ENCODE data around the gene DEF6. TPM values are rescaled to one million over a fixed set of nuclear protein-coding genes. Genes with fewer than 3 reads are reported as not detected.

The DEF6 gene
- total RNA-seq, 3 donors from 2014 or later (not counting 1 experiment from before 2014, with no cell fraction given), result 232 to 297 (median 241) TPM

- Mint-ChIP-seq H3K4me1 (peaks cover 15 to 24% of the 10 kb centered on the region in 2 donors), H3K27ac (no peak overlapping the region), H3K9me3 (no peaks in the 10 kb centered on the region), H3K27me3 (ENCODE audit: low read depth in 2 of 2) (no peaks in the 10 kb centered on the region), H3K4me3 (no peak overlapping the region), H3K36me3 (peaks cover 11% of the 10 kb centered on the region)
- H3K36me3 ChIP-seq (ENCODE audit: control insufficient read depth, insufficient read depth, low read length), result peaks cover 22% of the 10 kb centered on the region
- intact Hi-C loops (cut with micrococcal nuclease), result no loop called here
- no peak for TF ChIP-seq CTCF (IDR thresholded peaks at IDR 0.05)
- WGBS (ENCODE audit: insufficient coverage), result 94% methylated on average over 8 of the region's 8 CpGs
- DNase-seq (no peak), ATAC-seq (no peak)
- no peaks in the 10 kb centered on the region for H3K27me3 ChIP-seq (ENCODE audit: control insufficient read depth, insufficient read depth, low read length)
- no peak overlapping the region for H3K27ac ChIP-seq (ENCODE audit: low read length)
- H3K4me3 ChIP-seq (ENCODE audit: low read length), result no peak overlapping the region
- peaks cover 5% of the 10 kb centered on the region for H3K4me1 ChIP-seq (ENCODE audit: control insufficient read depth, insufficient read depth, low read length)
- no peaks in the 10 kb centered on the region for H3K9me3 ChIP-seq (ENCODE audit: control insufficient read depth, insufficient read depth, low read length)
These were observed 62.9 kb downstream of the DEF6 start for GRCh38 chr6:35360349-35361138.

DNA sequence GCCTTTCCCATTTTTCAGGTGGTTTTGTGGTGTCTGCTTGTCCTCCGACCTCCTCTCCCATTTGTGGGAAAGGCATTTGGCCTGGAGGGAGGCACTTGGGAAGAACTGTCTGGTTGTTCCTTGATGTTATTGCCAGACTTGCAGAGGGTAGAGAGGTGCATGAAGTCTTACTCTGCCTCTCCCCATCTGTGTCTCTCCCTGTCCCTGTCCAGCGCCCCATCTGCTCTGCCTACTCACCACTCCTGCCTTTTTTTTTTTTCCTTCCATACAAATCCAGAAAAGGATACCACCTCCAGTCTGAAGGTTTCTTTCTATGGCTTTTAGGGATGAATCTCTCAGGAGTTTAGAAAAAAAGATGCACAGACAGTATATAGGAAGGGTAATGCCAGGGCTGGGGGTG lies 64.6 kb downstream of the DEF6 start:
- Histone ChIP-seq H3K4me1 (ENCODE audit: control insufficient read depth, insufficient read depth, low read length) (peaks cover 5% of the 10 kb centered on the region), H3K27me3 (ENCODE audit: control insufficient read depth, insufficient read depth, low read length) (no peaks in the 10 kb centered on the region), H3K9me3 (ENCODE audit: control insufficient read depth, insufficient read depth, low read length) (no peaks in the 10 kb centered on the region), H3K27ac (ENCODE audit: low read length) (no peak overlapping the region), H3K4me3 (ENCODE audit: low read length) (no peak overlapping the region), H3K36me3 (ENCODE audit: control insufficient read depth, insufficient read depth, low read length) (peaks cover 9% of the 10 kb centered on the region)
- no peak overlapping the region for H3K27ac Mint-ChIP-seq
- H3K4me1 Mint-ChIP-seq, result peaks cover 26 to 27% of the 10 kb centered on the region in 2 donors
- H3K4me3 Mint-ChIP-seq, result no peak overlapping the region
- TF ChIP-seq CTCF (IDR thresholded peaks at IDR 0.05), result no peak
- no peaks in the 10 kb centered on the region for H3K9me3 Mint-ChIP-seq
- H3K36me3 Mint-ChIP-seq, result no peaks in the 10 kb centered on the region
- H3K27me3 Mint-ChIP-seq (ENCODE audit: low read depth in 2 of 2), result no peaks in the 10 kb centered on the region
- DNase-seq (no peak), ATAC-seq (no peak)
- intact Hi-C loops (cut with micrococcal nuclease), result no loop called here
- WGBS (ENCODE audit: insufficient coverage), result 97% methylated on average over 2 of the region's 2 CpGs

- Histone ChIP-seq H3K27ac (ENCODE audit: low read length) (no peak overlapping the region), H3K36me3 (ENCODE audit: control insufficient read depth, insufficient read depth, low read length) (peaks cover 6% of the 10 kb centered on the region), H3K27me3 (ENCODE audit: control insufficient read depth, insufficient read depth, low read length) (no peaks in the 10 kb centered on the region), H3K4me3 (ENCODE audit: low read length) (no peak overlapping the region), H3K9me3 (ENCODE audit: control insufficient read depth, insufficient read depth, low read length) (no peaks in the 10 kb centered on the region), H3K4me1 (ENCODE audit: control insufficient read depth, insufficient read depth, low read length) (peaks cover 8% of the 10 kb centered on the region)
- Mint-ChIP-seq H3K4me3 (no peak overlapping the region), H3K27ac (no peak overlapping the region), H3K4me1 (peaks cover 28 to 29% of the 10 kb centered on the region in 2 donors), H3K27me3 (ENCODE audit: low read depth in 2 of 2) (no peaks in the 10 kb centered on the region), H3K9me3 (no peaks in the 10 kb centered on the region), H3K36me3 (no peaks in the 10 kb centered on the region)
- intact Hi-C loops (cut with micrococcal nuclease), result no loop called here
- DNase-seq (no peak), ATAC-seq (no peak)
- TF ChIP-seq CTCF (IDR thresholded peaks at IDR 0.05), result no peak
- WGBS (ENCODE audit: insufficient coverage), result 88% methylated on average over 10 of the region's 10 CpGs
These were observed 65.7 kb downstream of the DEF6 start for GRCh38 chr6:35363293-35363750.
